Hypothalamus (tissue), 51 donors: ENCODE results near the gene SGO2.
"Not testable (repeated sequence)": the region's sequence is repeated elsewhere in the genome, so short reads cannot be mapped to it uniquely, and the experiment has no call there.

ENCODE experiments used
- DNase-seq, 51 donors: peaks; one replicate each; lab custom pipeline; 2025; lab: John Stamatoyannopoulos, UW

SGO2 gene

DNA sequence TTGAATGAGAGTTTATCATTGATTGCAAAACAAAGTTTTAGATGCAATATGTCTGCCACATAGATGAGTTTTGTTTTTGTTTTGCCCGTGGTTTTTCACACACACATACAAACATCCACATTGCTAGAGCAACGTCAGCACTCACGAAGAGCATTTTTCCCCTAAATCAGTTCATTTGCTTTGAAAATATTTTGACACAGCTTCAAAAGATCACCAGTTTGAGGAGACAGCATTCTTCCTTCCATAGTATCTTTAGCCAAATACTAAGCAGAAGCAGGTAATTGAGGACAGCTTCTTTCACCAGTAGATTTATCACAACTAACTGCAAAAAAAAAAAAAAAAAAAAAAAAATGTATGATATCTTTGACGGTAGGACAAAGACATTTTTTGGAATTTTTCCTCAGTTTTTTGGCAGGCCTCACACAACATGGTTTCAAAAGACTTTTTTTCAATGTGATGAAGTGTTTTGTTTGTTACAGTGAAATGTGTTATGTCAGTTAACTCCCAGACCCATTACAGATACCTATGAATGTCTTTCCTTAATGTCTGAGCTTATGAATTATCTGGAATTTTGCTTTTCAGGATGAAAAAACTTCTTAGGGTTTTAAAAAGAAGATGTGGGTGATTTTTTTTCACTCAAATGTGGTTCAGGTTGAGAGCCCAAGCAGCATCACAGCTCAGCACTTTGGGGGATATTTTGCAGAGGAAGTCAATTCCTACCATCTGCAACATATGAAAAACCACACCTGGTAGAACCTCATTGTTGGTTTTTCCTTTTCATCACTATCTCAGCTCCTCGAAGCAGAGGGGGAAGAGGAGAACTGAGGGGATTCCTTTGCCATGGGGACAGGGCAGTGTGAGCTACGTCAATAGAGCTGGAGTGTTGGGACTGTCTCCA, 91.4 kb downstream of the SGO2 start:
- DNase-seq, result no peak

DNA sequence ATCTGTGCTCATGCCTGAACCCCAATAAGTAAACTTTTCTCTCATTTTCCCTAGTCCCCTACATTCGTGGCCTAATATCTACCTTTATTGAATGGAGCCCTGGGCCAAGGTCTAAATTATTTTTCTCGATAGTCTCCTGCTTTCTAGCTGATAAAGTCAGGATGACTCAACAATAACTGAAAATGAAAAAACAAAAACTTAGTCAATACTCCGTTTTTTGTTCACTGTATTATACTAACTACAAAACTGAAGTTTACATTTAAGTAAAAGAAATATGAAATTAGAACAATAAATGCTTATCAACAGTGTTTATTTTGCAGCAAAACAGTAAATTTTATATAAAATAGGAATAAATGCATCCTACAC, 92.0 kb downstream of the SGO2 start:
- DNase-seq, result no peak

DNA sequence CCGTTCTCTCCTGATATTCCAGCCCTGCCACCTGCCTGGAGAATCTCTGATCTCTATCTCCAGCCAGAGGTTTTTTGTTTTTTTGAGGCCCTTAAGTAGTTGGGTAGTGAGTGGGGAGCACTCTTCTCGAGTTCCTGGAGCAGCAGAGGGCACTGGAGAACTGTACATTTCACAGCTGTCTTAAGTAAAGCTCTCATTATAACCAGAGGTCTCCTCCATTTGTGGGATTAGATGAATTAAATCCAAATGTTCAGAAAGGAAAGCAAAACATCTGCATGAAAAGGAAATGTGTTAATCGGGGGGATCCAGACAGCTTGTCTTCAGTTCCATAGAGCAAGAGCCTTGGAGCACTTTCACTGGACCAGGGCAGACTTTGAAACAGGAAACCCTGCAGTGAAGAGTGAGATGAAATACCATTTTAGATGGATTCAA, 92.6 kb downstream of the SGO2 start:
- peak in 15 of 51 donors; percentile 2 to 44 (median 11) for DNase-seq

DNA sequence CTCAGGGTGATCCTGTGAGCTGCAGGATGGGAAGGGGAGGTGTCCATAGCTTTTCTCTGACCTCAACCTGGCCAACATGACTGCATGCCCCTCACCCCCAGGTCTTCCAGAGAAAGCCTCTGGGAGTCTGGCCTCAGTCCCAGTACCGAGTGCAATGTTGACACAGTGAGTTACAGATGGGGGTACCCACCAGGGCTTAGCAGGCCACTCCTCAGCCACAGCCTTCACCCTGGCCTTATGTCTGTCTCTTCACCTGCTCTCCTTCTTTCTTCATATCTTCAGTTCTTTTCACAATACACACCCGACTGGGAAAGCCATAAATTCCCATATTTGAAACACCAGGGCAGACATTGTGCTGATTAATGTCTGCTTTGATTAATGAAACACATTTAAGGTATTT, 93.3 kb downstream of the SGO2 start:
- no peak for DNase-seq

DNA sequence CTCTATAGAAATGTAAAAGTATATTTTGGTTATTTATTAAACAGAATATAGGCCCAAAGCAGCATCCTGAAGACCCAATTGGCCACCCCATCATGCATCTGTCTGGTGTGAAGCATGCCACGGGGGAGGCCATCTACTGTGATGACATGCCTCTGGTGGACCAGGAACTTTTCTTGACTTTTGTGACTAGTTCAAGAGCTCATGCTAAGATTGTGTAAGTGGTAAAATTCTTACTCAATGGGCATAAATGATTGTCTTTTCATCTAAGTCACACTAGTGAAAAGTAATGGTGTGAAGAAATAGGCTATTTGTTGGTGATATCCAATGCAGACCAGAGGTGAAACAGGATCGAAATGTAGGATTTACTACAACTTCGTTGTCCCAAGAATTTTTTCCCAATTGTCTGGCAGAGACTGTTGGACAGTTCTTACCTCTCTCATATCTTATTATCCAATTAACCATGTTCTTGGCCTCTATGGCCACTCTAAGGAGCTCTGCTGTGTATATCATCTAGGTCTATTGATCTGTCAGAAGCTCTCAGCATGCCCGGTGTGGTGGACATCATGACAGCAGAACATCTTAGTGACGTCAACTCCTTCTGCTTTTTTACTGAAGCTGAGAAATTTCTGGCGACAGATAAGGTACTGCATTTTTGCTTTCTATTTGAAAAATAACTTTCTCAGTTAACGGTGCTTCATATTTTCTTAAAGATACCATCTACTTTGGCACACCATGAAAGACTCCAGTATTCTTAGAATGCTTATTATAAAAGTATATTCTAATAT, 94.8 kb downstream of the SGO2 start:
- no peak for DNase-seq

DNA sequence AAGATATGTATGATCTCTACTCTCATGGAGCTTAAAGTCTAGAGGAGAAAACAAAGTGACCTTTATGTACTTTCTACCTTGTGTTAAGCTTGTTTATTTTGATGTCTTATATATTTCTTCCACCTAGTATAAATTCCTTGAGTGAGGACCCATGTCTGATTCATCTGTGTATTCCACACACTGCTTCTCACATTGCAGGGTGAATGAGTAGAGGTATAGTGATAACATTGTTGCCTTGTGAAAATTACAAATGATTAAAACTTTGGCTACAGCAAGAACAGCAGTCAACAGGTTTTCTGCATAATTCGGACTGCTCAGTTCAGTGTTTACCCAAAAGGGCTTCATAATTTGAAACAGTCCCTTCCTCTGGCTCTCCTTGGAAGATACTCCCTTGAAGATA, 96.1 kb downstream of the SGO2 start:
- DNase-seq, result no peak

DNA sequence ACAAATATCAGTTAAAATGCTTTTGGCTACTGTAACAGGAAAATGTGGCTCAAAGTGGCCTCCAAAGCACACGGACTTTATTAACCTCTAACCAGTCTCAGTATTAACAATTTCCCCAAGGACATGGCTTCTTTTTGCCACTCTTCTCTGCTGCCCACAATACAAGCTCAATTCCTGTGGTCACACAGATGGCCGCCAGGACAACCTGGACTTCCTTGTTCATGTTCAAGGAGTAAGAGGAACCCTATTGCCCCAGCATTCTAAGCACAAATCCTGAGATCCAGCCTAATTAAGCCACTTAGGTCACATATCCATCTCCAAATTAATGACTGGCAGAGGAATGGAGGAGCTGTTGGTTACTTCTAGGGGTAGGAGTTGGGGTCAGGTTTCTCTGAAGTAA, 98.0 kb downstream of the SGO2 start:
- DNase-seq, result no peak

DNA sequence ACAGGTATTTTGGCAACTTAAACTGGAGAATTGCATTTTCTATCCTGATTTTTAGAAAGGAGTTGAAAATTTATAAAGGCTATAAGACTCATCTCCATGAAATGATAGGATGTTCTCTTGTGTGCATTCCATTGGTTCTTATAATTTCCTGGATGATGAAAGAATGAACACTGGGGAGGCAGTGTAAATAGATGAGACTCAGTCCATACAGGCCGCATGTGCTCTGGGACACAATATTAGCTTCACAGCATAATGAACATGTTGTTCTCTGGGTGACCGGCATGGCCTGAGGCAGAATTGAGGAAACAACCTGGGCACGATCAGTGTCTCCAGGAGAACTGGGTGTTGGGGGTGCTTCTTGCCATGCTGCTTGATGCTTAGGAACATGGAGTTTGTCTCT, 98.7 kb downstream of the SGO2 start:
- DNase-seq, result no peak

DNA sequence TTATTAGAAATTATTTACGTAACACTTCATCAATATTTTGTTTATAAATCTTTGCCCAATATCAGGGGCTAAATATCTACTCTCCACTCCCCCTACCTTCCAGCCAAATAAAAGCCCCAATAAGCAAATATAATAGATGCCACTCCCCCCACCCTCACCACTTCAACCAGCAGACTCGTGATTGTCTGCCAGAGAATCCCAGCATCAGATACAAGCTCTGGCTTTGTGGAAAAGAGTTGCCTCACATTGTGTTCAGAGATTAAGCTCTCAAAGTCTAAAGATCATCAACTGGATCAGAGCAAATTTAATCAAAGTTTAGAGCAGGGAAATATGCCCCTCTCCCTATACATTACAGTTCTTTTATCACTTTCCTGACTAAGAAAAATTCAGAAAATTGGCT, 99.3 kb downstream of the SGO2 start:
- peak in 1 of 51 donors; percentile 6 for DNase-seq

DNA sequence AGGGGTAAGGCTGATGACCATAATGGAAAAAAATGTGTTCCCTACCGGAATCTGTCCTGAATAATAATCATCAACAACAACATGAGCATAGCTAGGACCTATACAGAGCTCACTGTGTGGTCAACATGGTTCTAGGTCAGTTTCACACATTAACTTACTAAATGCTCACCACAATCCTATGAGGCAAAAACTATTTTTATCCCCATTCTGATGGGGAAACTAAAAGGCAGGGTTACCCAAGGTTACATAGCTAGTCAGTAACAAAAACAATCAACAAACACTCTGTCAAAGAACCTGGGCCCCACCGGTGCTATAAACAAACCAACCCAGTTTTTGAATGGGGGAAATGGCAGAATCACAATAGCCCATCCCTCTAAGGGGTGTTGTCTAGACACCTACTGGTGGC, 100.0 kb downstream of the SGO2 start:
- no peak for DNase-seq

DNA sequence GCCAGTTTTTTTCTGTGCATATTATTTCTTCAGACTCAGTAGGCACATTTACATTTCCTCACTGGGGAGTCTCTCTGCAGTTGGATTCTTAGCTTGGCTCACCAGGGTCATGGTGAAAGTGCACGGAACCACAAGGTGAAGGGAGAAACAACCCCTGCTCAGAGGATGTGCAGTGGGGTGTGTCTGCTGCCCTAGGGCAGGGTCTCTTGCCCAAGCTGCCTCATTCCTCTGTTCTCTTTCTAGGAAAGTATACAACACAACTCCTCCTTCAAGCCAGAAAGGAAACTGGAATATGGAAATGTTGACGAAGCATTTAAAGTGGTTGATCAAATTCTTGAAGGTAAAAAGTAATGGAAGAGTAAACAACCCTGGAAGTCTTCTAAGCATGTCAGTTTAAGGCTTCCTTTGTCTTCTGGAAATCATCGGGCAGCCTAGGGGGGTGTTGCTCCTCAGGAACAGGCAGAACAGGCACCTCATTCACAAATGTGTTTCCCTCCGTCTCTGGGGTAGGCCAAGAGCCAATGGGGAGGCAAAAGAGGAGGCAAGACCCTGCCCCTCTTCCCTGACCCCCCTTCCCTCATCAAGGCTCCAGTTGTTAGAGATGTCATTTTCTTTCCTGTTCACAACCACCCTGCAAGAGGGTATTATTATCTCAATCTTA, 101.2 kb downstream of the SGO2 start:
- no peak for DNase-seq

DNA sequence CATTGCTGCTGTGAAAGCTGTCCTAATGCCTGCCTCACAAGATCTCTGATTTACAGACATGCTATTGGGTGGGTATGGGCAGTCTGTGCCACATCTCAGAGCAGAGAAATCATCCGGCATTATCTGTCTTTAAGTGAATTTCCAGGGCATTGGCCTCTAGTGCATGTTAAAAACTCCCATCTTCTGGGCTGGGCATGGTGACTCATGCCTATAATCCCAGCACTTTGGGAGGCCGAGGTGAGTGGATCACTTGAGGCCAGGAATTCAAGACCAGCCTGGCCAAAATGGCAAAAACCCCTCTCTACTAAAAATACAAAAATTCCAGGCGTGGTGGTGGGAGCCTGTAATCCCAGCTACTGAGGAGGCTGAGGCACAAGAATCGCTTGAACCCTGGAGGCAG, 102.5 kb downstream of the SGO2 start:
- DNase-seq, result not testable (repeated sequence)

DNA sequence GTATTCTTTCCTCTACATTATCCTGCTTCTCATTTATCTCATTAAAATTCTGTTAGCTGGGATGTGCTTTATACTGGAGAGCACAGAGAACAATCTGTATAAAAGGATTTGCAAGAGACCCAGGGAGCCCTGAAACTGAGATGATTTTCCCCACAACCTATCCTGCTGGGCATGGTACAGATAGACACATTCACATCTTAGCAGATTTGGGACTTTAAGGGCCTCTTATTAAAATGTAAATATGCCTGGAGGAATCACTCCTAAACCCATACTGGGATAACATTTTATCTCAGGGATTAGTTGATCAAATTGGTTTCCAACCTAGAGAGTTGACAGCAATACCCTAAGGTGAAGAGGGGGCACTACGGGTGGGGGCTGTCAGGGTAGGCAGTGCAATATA, 105.3 kb downstream of the SGO2 start:
- no peak for DNase-seq
